ENCODE data around the gene MSH5.

GRCh38 chr6:31770860-31771259, 31.1 kb downstream of the MSH5 start:
- TF ChIP-seq REST (IDR thresholded peaks at IDR 0.05; ENCODE audit: low read depth) (no peak), CTCF (IDR thresholded peaks at IDR 0.05 in 2 of 3, conservative IDR thresholded peaks at IDR 0.05 in 1 of 3; ENCODE audit: borderline replicate concordance in 1 of 3, insufficient read depth in 1 of 3, low read depth in 2 of 3, low read length in 2 of 3) (no peak), ZNF274 (IDR thresholded peaks at IDR 0.05; ENCODE audit: low read depth, low read length) (no peak), RAD21 (IDR thresholded peaks at IDR 0.05; ENCODE audit: low read depth) (no peak), MAX (IDR thresholded peaks at IDR 0.05) (no peak), POLR2A (IDR thresholded peaks at IDR 0.05; ENCODE audit: borderline replicate concordance, extremely low read depth, insufficient read depth, insufficient read length) (no peak), EZH2 (IDR thresholded peaks at IDR 0.05) (no peak), SP1 (IDR thresholded peaks at IDR 0.05; ENCODE audit: low read depth) (no peak)

Data from HCT116 (cell line).